Transverse colon (tissue), 4 donors: ENCODE measurements around the gene GLRX3. TPM values are rescaled to one million over a fixed set of nuclear protein-coding genes. Genes with fewer than 3 reads are reported as not detected.

Experiments used
- DNase-seq: peaks from one replicate; pipeline ENCODE4 v3.0.0-alpha.2; 2019
- H3K27ac ChIP-seq, 4 donors: fragments of 200-600 bp; sonication (generic); 2 replicates each; pipeline ENCODE4 v1.5.1; 2016 to 2018; ENCODE audit warnings: inconsistent platforms in 4 of 4
- H3K27me3 ChIP-seq: fragments of 200-600 bp; sonication (generic); 2 replicates; pipeline ENCODE4 v1.5.1; 2017; ENCODE audit warnings: inconsistent platforms
- H3K36me3 ChIP-seq, 4 donors: fragments of 200-600 bp; sonication (generic); 2 replicates each; pipeline ENCODE4 v1.5.1; 2017 to 2019; ENCODE audit warnings: inconsistent platforms in 4 of 4
- H3K4me1 ChIP-seq, 4 donors: fragments of 200-600 bp; sonication (generic); 2 replicates each; pipeline ENCODE4 v1.5.1; 2017 to 2020; ENCODE audit warnings: inconsistent platforms in 4 of 4
- H3K4me3 ChIP-seq, 4 donors: fragments of 200-600 bp; sonication (generic); 1 replicate in 1 of 4; 2 replicates in 3 of 4; pipeline versions ENCODE4 v1.5.1 to v1.6.1; 2017 to 2019; ENCODE audit warnings: inconsistent platforms in 4 of 4
- H3K9me3 ChIP-seq, 2 donors: fragments of 200-600 bp; sonication (generic); 2 replicates each; pipeline ENCODE4 v1.5.1; 2017 to 2019; ENCODE audit warnings: inconsistent platforms in 2 of 2
- CTCF ChIP-seq, 5 experiments: fragments of 200-600 bp in 3 of 5; fragments of 450-650 bp in 2 of 5; sonication (generic) in 3 of 5; IDR thresholded peaks; 1 replicate in 2 of 5; 2 replicates in 3 of 5; pipeline ENCODE4 v1.5.1; 2016 to 2017; ENCODE audit warnings: antibody characterized with exemption in 5 of 5, inconsistent platforms in 3 of 5, mild to moderate bottlenecking in 2 of 5, moderate library complexity in 1 of 5
- EP300 ChIP-seq: sonication (generic); formaldehyde crosslinking; IDR thresholded peaks from one replicate; pipeline ENCODE4 v1.6.1; 2017; ENCODE audit warnings: antibody characterized with exemption, low read depth
- POLR2A ChIP-seq: fragments of 450-650 bp; IDR thresholded peaks from one replicate; pipeline ENCODE4 v1.6.1; 2016; ENCODE audit warnings: antibody characterized with exemption, mild to moderate bottlenecking, moderate library complexity
- POLR2AphosphoS5 ChIP-seq, 3 donors: sonication (generic); formaldehyde crosslinking; IDR thresholded peaks; one replicate each; pipeline ENCODE4 v1.6.1; 2016; ENCODE audit warnings: antibody characterized with exemption in 3 of 3
- WGBS, 2 donors: methylation state at CpG; one replicate each; pipeline ENCODE4 v1.1.5; 2018; ENCODE audit warnings: low coverage in 1 of 2; 5-methylcytosine and 5-hydroxymethylcytosine counted together
- in situ Hi-C, 4 donors: fragments of 200-750 bp; cut with MboI; loops; one replicate each; pipeline versions ENCODE4 v1.15.0 to v1.15.1; 2017; ENCODE audit warnings: low sequenced_read_pairs in 3 of 4, low pct_ligation_motif_present in 1 of 4, low pct_unique_long_range_greater_than_20kb in 1 of 4
- intact Hi-C: fragments of 100-400 bp; cut with DNase I; formaldehyde crosslinking; loops from one replicate; pipeline ENCODE4 v1.15.1; 2023; ENCODE audit warnings: low total_unique reads
- total RNA-seq, 4 donors: library from RNA; depleted of rRNA; stranded (reverse); fragments of >200 nt; gene quantifications; one replicate each; pipeline ENCODE4 v1.1.0, GENCODE V29; 2016

GLRX3 gene
- total RNA-seq, 4 donors from 2014 or later = 32.7 to 38.2 (median 34.3) TPM

DNA sequence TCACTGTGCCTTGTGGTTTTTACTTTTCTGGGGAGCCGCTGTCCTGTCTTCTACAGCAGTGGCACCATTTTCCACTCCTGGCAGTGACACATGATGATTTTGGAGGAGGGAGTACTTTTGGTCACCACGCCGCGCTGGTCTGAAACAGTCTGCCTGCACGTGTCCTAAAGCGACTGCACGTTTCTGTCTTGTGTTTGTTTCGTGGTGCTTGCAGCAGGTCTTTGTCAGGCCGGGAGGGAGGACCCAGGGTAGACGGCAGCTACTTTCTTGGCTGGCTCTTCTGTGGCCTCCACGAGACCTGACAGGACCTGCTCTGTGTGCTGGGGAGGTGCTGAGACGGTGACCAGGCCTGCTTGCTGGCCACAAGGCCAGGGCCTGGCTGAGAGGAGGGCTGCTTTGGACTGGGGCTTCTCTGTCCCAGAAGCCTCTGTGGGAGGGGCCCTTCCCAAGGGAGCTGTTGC lies 82.0 kb downstream of the GLRX3 start:
- no peak for DNase-seq
- no peak overlapping the region for H3K4me3 ChIP-seq
- in situ Hi-C loops = loop anchor here in 1 of 4 donors (25.0 kb wide), 1 partner anchor 94 kb away; no protein-coding TSS in a partner anchor

DNA sequence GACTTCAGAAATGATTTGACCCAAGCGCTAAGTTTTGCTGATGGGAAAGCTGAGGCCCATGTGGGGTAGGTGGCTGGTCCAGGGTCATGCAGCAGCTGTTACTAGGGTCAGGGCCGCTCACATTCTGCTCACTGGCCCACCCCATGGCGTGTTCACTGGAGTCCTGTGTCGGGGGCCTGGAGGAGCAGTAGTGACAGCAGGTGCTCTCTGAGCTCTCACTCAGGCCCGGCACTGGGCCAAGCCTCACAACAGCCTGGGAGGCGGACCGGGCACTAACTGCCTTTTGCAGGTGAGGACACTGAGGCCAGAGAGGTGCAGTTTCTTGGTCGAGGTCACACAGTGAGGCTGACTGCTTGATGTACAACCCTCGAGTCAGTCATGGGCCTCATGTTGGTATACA lies 82.7 kb downstream of the GLRX3 start:
- in situ Hi-C loops (loop anchor here in 1 of 4 donors (25.0 kb wide), 1 partner anchor 93 kb away; no protein-coding TSS in a partner anchor), intact Hi-C loops (no loop called here)
- no peak overlapping the region for H3K27ac ChIP-seq
- no peaks in the 10 kb centered on the region for H3K4me1 ChIP-seq
- TF ChIP-seq CTCF (IDR thresholded peaks at IDR 0.05) (no peak), EP300 (no peak), POLR2AphosphoS5 (IDR thresholded peaks at IDR 0.05) (no peak), POLR2A (no peak)
- H3K36me3 ChIP-seq = no peaks in the 10 kb centered on the region
- H3K27me3 ChIP-seq = no peaks in the 10 kb centered on the region
- no peak for DNase-seq
- no peaks in the 10 kb centered on the region for H3K9me3 ChIP-seq
- H3K4me3 ChIP-seq = no peak overlapping the region
- 80% methylated on average over 6 of the region's 9 CpGs; no CpG with 5 or more reads in 1 of the 2 donors for WGBS, 2 donors

More for the DNA sequence above, 82.0 kb downstream of the GLRX3 start:
- Histone ChIP-seq H3K9me3 (no peaks in the 10 kb centered on the region), H3K4me1 (no peaks in the 10 kb centered on the region), H3K27me3 (no peaks in the 10 kb centered on the region), H3K36me3 (no peaks in the 10 kb centered on the region), H3K27ac (no peak overlapping the region)
- intact Hi-C loops = no loop called here
- TF ChIP-seq POLR2AphosphoS5 (IDR thresholded peaks at IDR 0.05) (no peak), CTCF (IDR thresholded peaks at IDR 0.05) (no peak), EP300 (no peak), POLR2A (no peak)
- 85% methylated on average over 12 of the region's 12 CpGs; no CpG with 5 or more reads in 1 of the 2 donors for WGBS, 2 donors

DNA sequence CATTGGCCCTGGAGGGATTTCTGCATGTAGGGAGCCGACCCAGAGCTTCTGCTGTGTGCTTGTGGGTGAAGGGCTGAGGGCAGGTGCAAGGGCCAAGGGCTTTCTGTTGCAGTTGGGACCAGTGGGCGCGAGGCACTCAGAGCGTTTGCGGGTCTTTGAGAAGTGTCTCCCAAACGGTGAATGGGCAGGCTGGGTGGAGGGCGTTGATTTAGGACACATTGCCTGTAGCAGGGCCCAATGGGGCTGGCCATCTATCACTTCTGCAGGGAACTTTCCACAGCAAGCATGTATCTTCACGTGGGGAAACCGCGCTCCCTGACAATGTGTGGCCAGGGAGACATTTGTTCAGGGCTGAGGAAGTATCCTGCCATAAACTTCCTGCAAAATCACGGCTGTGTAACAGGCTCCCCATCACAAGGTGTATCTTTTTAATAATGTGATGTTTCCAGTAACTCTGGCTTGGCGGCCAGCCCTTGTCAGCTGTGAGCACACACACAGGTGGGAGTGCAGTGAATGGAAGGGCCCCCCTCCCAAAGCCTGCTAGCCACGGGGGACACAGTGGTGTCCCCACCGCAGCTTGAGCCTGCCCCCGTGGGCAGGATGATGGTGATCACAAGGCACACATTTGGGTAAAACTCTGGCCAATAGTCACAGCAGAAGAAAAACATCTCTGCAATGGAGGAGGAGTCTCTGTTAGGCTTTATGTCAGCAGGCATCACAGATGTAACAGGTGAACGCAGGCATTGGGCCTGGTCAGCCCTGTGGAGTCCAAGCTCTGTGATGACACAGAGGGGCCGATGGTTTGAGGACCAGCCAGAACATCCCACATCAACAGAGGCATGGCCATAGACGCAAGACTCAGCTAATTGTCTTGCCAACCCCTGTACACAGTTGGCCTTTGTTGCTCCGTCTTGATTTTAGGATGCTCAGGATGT lies 84.3 kb downstream of the GLRX3 start:
- intact Hi-C loops = no loop called here
- no peak for TF ChIP-seq CTCF (IDR thresholded peaks at IDR 0.05)
- TF ChIP-seq EP300 = no peak
- TF ChIP-seq POLR2AphosphoS5 (IDR thresholded peaks at IDR 0.05) = no peak
- no peak for TF ChIP-seq POLR2A
- DNase-seq = no peak
- H3K9me3 ChIP-seq = no peaks in the 10 kb centered on the region
- in situ Hi-C loops = loop anchor here in 1 of 4 donors (25.0 kb wide), 1 partner anchor 92 kb away; no protein-coding TSS in a partner anchor
- no peaks in the 10 kb centered on the region for H3K27me3 ChIP-seq
- no peak overlapping the region for H3K4me3 ChIP-seq
- no peaks in the 10 kb centered on the region for H3K36me3 ChIP-seq
- no peaks in the 10 kb centered on the region for H3K4me1 ChIP-seq
- WGBS, 2 donors = 89 to 93% methylated on average over 2 to 19 of the region's 19 CpGs
- no peak overlapping the region for H3K27ac ChIP-seq
